Measurements from ENCODE around the gene KRT6A. TPM values are rescaled to one million over a fixed set of nuclear protein-coding genes. Genes with fewer than 3 reads are reported as not detected.

The KRT6A gene
- total and polyA plus RNA-seq, 9 of the 15 experiments (the other 6 are each of a cell fraction or from before 2014, with no cell fraction given) = 0.26 TPM; not detected in 8

DNA sequence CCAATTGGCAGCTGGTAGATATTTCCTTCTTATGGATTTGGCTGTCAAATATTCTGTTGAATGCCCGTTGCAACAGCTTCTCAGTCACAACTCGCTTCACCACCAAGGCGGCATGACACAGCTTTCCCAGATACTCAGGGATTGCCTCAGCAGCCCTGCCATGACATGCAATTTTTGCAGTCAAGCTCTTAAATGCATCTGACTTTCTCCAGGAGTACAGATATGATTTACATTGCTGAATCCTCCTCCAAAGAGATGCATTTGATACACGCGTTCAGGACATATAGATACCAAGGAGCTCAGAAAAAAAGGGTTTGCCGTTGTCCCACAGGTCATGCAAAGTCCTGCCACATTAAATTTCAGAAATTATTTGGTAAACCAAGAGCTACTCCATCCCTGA, 20.7 kb upstream of the KRT6A start (continued):
- no peak for TF ChIP-seq TCF7 (IDR thresholded peaks at IDR 0.05; ENCODE audit: borderline replicate concordance)
- TF ChIP-seq NFE2 (IDR thresholded peaks at IDR 0.05; ENCODE audit: low read depth) = peak; percentile 54
- TF ChIP-seq MEIS2 (IDR thresholded peaks at IDR 0.05; ENCODE audit: partially characterized antibody) = peak; percentile 10
- TF ChIP-seq ATF3 (IDR thresholded peaks at IDR 0.05) = peak; percentile 65
- no peak for TF ChIP-seq ATF3 (CRISPR knock-in tag; conservative IDR thresholded peaks at IDR 0.05)
- no peak for TF ChIP-seq HDAC3 (IDR thresholded peaks at IDR 0.05; ENCODE audit: borderline replicate concordance, partially characterized antibody)
- peak; percentile 58 for TF ChIP-seq CEBPB (tag; IDR thresholded peaks at IDR 0.05)

- ATAC-seq (no peak), DNase-seq (ENCODE audit: extremely low read depth in 1 of 4, low spot score in 3 of 4) (no peak), FAIRE-seq (no peak)
- no TSS peak for BruUV-seq (replicated peaks)
- ChIA-PET POLR2A (interaction anchor here (0.7 kb wide), 1 partner anchor 190 kb away, joined by 3 read pairs; no protein-coding TSS in a partner anchor), CTCF (ENCODE audit: low intra/inter-chr PET ratio) (no interaction called here)
- TF ChIP-seq WHSC1 (IDR thresholded peaks at IDR 0.05; ENCODE audit: low read length) (no peak), CHD2 (IDR thresholded peaks at IDR 0.05; ENCODE audit: low read depth, low read length) (no peak), KLF13 (tag; IDR thresholded peaks at IDR 0.05; ENCODE audit: borderline replicate concordance, low read depth) (no peak), ZFP1 (CRISPR knock-in tag; IDR thresholded peaks at IDR 0.05) (no peak), PRPF4 (IDR thresholded peaks at IDR 0.05; ENCODE audit: insufficient read depth, low read depth, low read length, poor library complexity, severe bottlenecking) (no peak), TCF15 (CRISPR knock-in tag; IDR thresholded peaks at IDR 0.05) (no peak), MAZ (CRISPR knock-in tag; conservative IDR thresholded peaks at IDR 0.05 in 1 of 2, IDR thresholded peaks at IDR 0.05 in 1 of 2) (no peak)
- TF ChIP-seq, protein P1, sequence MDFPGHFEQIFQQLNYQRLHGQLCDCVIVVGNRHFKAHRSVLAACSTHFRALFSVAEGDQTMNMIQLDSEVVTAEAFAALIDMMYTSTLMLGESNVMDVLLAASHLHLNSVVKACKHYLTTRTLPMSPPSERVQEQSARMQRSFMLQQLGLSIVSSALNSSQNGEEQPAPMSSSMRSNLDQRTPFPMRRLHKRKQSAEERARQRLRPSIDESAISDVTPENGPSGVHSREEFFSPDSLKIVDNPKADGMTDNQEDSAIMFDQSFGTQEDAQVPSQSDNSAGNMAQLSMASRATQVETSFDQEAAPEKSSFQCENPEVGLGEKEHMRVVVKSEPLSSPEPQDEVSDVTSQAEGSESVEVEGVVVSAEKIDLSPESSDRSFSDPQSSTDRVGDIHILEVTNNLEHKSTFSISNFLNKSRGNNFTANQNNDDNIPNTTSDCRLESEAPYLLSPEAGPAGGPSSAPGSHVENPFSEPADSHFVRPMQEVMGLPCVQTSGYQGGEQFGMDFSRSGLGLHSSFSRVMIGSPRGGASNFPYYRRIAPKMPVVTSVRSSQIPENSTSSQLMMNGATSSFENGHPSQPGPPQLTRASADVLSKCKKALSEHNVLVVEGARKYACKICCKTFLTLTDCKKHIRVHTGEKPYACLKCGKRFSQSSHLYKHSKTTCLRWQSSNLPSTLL (IDR thresholded peaks at IDR 0.05) = no peak
- no peaks in the 10 kb centered on the region for H3K9me1 ChIP-seq (ENCODE audit: control insufficient read depth, insufficient read depth, low read length)
- 0% methylated on average over 5 of the region's 5 CpGs for WGBS (ENCODE audit: insufficient coverage, low coverage, missing lambda C conversion rate)
- no peaks in the 10 kb centered on the region for H4K20me1 ChIP-seq (replicated peaks; ENCODE audit: control insufficient read depth, insufficient read depth, low read length)
- no peaks in the 10 kb centered on the region for H3K9me3 ChIP-seq (replicated peaks; ENCODE audit: control insufficient read depth, insufficient read depth, low read depth, low read length)
- H3K4me3 ChIP-seq = no peak overlapping the region
- no peaks in the 10 kb centered on the region for H3K79me2 ChIP-seq (ENCODE audit: control insufficient read depth, insufficient read depth, low read length)
- intact Hi-C loops (cut with micrococcal nuclease) = no loop called here
- in situ Hi-C loops (cut with MboI) = no loop called here
- no peaks in the 10 kb centered on the region; a peak in 1 of 5 replicates for H3K27me3 ChIP-seq (ENCODE audit: control insufficient read depth in 2 of 2, insufficient read depth in 2 of 2, low read length in 2 of 2)
- no peak overlapping the region for H3K9ac ChIP-seq (ENCODE audit: insufficient read depth in 1 of 2, low read depth in 2 of 2, low read length in 2 of 2)
- no peak overlapping the region for H3K27ac ChIP-seq (ENCODE audit: extremely low read depth, low read depth, low read length)
- H3K4me1 ChIP-seq (replicated peaks in 1 of 2; ENCODE audit: control insufficient read depth in 2 of 2, insufficient read depth in 2 of 2, low read length in 2 of 2) = no peaks in the 10 kb centered on the region
- H2AFZ ChIP-seq (ENCODE audit: low read depth, low read length) = no peak overlapping the region
- no peak overlapping the region for H3K4me2 ChIP-seq (ENCODE audit: insufficient read depth, low read length)
- H3K36me3 ChIP-seq (ENCODE audit: control insufficient read depth, insufficient read depth, low read length) = no peaks in the 10 kb centered on the region
Observed at GRCh38 chr12:52508211-52508610, 15.2 kb upstream of the KRT6A start.
